ENCODE results near the gene MARCHF5. TPM values are rescaled to one million over a fixed set of nuclear protein-coding genes. Genes with fewer than 3 reads are reported as not detected.

The MARCHF5 gene
- total RNA-seq, 1 experiment from 2014 or later, result 59.1 TPM

DNA sequence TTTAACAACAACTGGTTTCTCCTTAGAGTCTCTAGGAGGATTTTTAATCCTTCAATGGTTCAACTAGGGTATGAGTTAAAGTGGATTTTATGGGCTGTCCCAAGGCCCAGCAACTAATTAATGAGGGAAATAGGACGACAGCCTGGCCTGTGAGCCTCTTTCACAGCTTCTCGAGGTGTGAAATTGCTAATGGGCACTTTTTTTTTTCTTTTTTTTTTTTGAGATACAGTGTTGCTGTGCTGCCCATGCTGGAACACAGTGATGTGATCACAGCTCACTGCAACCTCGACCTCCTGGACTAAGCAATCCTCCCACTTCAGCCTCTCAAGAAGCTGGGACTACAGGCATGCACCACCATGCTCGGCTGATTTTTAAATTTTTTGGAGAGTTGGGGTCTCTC is 87.0 kb downstream of the MARCHF5 start:
- Histone ChIP-seq H3K36me3 (ENCODE audit: control insufficient read depth in 1 of 2, insufficient read depth in 2 of 2, low read length in 2 of 2) (no peaks in the 10 kb centered on the region), H3K9me2 (ENCODE audit: insufficient read depth) (no peaks in the 10 kb centered on the region), H3K79me2 (ENCODE audit: insufficient read depth, low read length) (no peaks in the 10 kb centered on the region), H3K9ac (ENCODE audit: low read length) (no peak overlapping the region), H3K4me1 (ENCODE audit: control insufficient read depth in 1 of 2, insufficient read depth in 2 of 2, low read length in 2 of 2) (no peaks in the 10 kb centered on the region), H4K20me1 (ENCODE audit: insufficient read depth) (no peaks in the 10 kb centered on the region), H3K4me3 (replicated peaks in 1 of 2; ENCODE audit: low read depth in 1 of 2, low read length in 2 of 2) (no peak overlapping the region), H3K9me3 (ENCODE audit: control insufficient read depth in 1 of 2, insufficient read depth in 1 of 2, low read depth in 1 of 2, low read length in 2 of 2) (no peaks in the 10 kb centered on the region), H3K4me2 (ENCODE audit: low read length) (no peak overlapping the region), H2AFZ (ENCODE audit: low read depth, low read length, poor library complexity, severe bottlenecking) (no peak overlapping the region), H3K27me3 (ENCODE audit: insufficient read depth, low read length) (0 out of 2 replicates have a peak, but pooled peaks cover 8% of the 10 kb centered on the region), H3K27ac (ENCODE audit: low read depth, low read length) (no peak overlapping the region)
- intact Hi-C loops (cut with micrococcal nuclease), result no loop called here
- DNase-seq (ENCODE audit: low read depth, low spot score), result no peak
- no TSS peak for BruUV-seq (replicated peaks)
- ChIA-PET RAD21 (ENCODE audit: low non-redundant PET in 1 of 2, low total read pairs in 2 of 2, uncharacterized antibody in 2 of 2, unreplicated experiment in 2 of 2) (no interaction called here), CTCF (no interaction called here), POLR2A (no interaction called here)
- ATAC-seq, result no peak
- TF ChIP-seq EZH2 (IDR thresholded peaks at IDR 0.05) (no peak), YY1 (IDR thresholded peaks at IDR 0.05; ENCODE audit: extremely low read depth, insufficient replicate concordance, low read depth, low read length) (no peak), EGR1 (IDR thresholded peaks at IDR 0.05; ENCODE audit: low read depth) (no peak), RAD21 (IDR thresholded peaks at IDR 0.05; ENCODE audit: low read depth) (no peak), JUND (IDR thresholded peaks at IDR 0.05) (no peak), CEBPB (IDR thresholded peaks at IDR 0.05; ENCODE audit: low read depth) (no peak), SP1 (IDR thresholded peaks at IDR 0.05; ENCODE audit: low read depth) (no peak), EZH2phosphoT487 (IDR thresholded peaks at IDR 0.05; ENCODE audit: borderline replicate concordance) (no peak), CTCF (IDR thresholded peaks at IDR 0.05 in 2 of 3, conservative IDR thresholded peaks at IDR 0.05 in 1 of 3; ENCODE audit: borderline replicate concordance in 1 of 3, insufficient read depth in 1 of 3, low read depth in 2 of 3, low read length in 2 of 3) (no peak)

GRCh38 chr10:92381543-92381954 is 90.6 kb downstream of the MARCHF5 start:
- intact Hi-C loops (cut with micrococcal nuclease), result no loop called here
- RAD21 ChIA-PET (ENCODE audit: low non-redundant PET in 1 of 2, low total read pairs in 2 of 2, uncharacterized antibody in 2 of 2, unreplicated experiment in 2 of 2), result no interaction called here
- POLR2A ChIA-PET, result no interaction called here
- H3K79me2 ChIP-seq (ENCODE audit: insufficient read depth, low read length), result no peaks in the 10 kb centered on the region
- H3K36me3 ChIP-seq (ENCODE audit: control insufficient read depth in 1 of 2, insufficient read depth in 2 of 2, low read length in 2 of 2), result no peaks in the 10 kb centered on the region
- no peak overlapping the region for H2AFZ ChIP-seq (ENCODE audit: low read depth, low read length, poor library complexity, severe bottlenecking)
- H3K4me3 ChIP-seq (replicated peaks in 1 of 2; ENCODE audit: low read depth in 1 of 2, low read length in 2 of 2), result no peak overlapping the region
- H3K9ac ChIP-seq (ENCODE audit: low read length), result no peak overlapping the region
- DNase-seq (ENCODE audit: low read depth, low spot score) (no peak), ATAC-seq (no peak)
- H3K4me2 ChIP-seq (ENCODE audit: low read length), result no peak overlapping the region
- no peaks in the 10 kb centered on the region for H4K20me1 ChIP-seq (ENCODE audit: insufficient read depth)
- TF ChIP-seq EZH2 (IDR thresholded peaks at IDR 0.05) (no peak), TCF7L2 (IDR thresholded peaks at IDR 0.05; ENCODE audit: borderline replicate concordance, extremely low read depth, insufficient read depth, insufficient read length) (no peak), SRF (IDR thresholded peaks at IDR 0.05; ENCODE audit: low read depth) (no peak), EZH2phosphoT487 (IDR thresholded peaks at IDR 0.05; ENCODE audit: borderline replicate concordance) (no peak), RAD21 (IDR thresholded peaks at IDR 0.05; ENCODE audit: low read depth) (no peak), YY1 (IDR thresholded peaks at IDR 0.05; ENCODE audit: extremely low read depth, insufficient replicate concordance, low read depth, low read length) (no peak), POLR2A (IDR thresholded peaks at IDR 0.05; ENCODE audit: borderline replicate concordance, extremely low read depth, insufficient read depth, insufficient read length) (no peak), JUND (IDR thresholded peaks at IDR 0.05) (no peak), ZFX (IDR thresholded peaks at IDR 0.05) (no peak), POLR2AphosphoS5 (IDR thresholded peaks at IDR 0.05; ENCODE audit: low read depth, low read length) (no peak), FOSL1 (IDR thresholded peaks at IDR 0.05; ENCODE audit: low read depth) (no peak), CEBPB (IDR thresholded peaks at IDR 0.05; ENCODE audit: low read depth) (no peak), SP1 (IDR thresholded peaks at IDR 0.05; ENCODE audit: low read depth) (no peak)
- TF ChIP-seq, protein P1, sequence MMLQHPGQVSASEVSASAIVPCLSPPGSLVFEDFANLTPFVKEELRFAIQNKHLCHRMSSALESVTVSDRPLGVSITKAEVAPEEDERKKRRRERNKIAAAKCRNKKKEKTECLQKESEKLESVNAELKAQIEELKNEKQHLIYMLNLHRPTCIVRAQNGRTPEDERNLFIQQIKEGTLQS (IDR thresholded peaks at IDR 0.05), result no peak
- TF ChIP-seq, protein P2, sequence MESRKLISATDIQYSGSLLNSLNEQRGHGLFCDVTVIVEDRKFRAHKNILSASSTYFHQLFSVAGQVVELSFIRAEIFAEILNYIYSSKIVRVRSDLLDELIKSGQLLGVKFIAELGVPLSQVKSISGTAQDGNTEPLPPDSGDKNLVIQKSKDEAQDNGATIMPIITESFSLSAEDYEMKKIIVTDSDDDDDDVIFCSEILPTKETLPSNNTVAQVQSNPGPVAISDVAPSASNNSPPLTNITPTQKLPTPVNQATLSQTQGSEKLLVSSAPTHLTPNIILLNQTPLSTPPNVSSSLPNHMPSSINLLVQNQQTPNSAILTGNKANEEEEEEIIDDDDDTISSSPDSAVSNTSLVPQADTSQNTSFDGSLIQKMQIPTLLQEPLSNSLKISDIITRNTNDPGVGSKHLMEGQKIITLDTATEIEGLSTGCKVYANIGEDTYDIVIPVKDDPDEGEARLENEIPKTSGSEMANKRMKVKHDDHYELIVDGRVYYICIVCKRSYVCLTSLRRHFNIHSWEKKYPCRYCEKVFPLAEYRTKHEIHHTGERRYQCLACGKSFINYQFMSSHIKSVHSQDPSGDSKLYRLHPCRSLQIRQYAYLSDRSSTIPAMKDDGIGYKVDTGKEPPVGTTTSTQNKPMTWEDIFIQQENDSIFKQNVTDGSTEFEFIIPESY (IDR thresholded peaks at IDR 0.05; ENCODE audit: extremely low read depth, insufficient replicate concordance, low read length), result no peak
- H3K9me2 ChIP-seq (ENCODE audit: insufficient read depth), result no peaks in the 10 kb centered on the region
- 0 out of 2 replicates have a peak, but pooled peaks cover 8% of the 10 kb centered on the region for H3K27me3 ChIP-seq (ENCODE audit: insufficient read depth, low read length)
- no TSS peak for BruUV-seq (replicated peaks)
- no peaks in the 10 kb centered on the region for H3K4me1 ChIP-seq (ENCODE audit: control insufficient read depth in 1 of 2, insufficient read depth in 2 of 2, low read length in 2 of 2)
- H3K9me3 ChIP-seq (ENCODE audit: control insufficient read depth in 1 of 2, insufficient read depth in 1 of 2, low read depth in 1 of 2, low read length in 2 of 2), result no peaks in the 10 kb centered on the region
- no peak overlapping the region for H3K27ac ChIP-seq (ENCODE audit: low read depth, low read length)
- CTCF ChIA-PET, result no interaction called here
